ENCODE measurements around the gene ACOX3.
A peak's percentile ranks its signal among the peaks of the same experiment; 100 is the strongest.
"Not testable (repeated sequence)": the region's sequence is repeated elsewhere in the genome, so short reads cannot be mapped to it uniquely, and the experiment has no call there.

ACOX3 gene

GRCh38 chr4:8440492-8441311 lies at the start of gene ACOX3, which contains the start of gene TRMT44:
ACOX3 (minus strand) TSS chr4:8440723; CDS start chr4:8416521, 24,202 bp downstream.
TRMT44 (plus strand) TSS chr4:8440777; CDS start chr4:8440823, 46 bp downstream.
- DNase-seq, result peak; percentile 93

GRCh38 chr4:8488791-8489369 lies 48.4 kb upstream of the ACOX3 start:
- no peak for DNase-seq

- DNase-seq, result not testable (repeated sequence)
Observed at GRCh38 chr4:8486643-8487042, 46.1 kb upstream of the ACOX3 start.

- DNase-seq, result no peak
Observed at GRCh38 chr4:8480221-8480620, 39.7 kb upstream of the ACOX3 start.

- no peak for DNase-seq
Observed at GRCh38 chr4:8478801-8479744, 38.5 kb upstream of the ACOX3 start.

DNA sequence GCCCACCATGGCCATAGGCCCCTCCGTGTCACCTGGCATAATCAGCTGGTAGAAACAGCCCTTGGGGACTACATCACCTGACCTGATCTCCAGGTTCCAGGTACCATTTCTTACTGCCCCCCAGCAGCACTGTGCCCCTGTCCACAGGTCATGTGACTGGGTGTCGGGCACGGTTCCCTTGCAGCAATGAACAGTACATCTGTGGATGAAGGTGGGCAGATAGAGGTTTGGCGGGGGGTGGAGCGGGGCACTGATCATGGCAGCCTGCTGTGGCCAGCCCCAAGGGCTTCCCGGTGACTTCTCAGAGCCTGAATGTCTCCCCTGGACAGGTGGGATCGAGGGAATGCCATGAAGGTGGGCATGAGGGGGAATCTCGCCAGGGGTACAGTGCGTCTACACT lies 37.8 kb upstream of the ACOX3 start:
- no peak for DNase-seq

DNA sequence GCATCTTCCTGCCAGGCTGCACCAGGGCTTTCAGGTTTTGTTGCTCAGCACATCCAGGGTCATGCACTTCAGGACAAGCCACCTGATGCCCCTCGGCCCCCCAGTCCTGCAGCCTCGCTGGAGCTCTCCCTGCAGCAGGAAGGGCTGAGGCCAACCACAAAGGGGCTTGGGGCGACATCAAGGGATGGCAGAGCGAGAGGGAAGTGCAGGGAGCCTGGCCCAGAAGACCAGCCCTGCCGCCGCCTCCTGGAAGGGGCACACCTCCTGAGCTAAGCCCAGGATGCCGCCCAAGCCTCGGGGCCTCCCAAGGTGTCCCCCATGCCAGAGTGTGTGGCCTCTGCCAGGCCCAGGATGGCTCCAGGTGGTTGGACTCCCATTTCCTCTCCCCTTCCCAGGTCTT lies 37.2 kb upstream of the ACOX3 start:
- DNase-seq, result no peak

- no peak for DNase-seq
Observed at GRCh38 chr4:8477095-8477635, 36.6 kb upstream of the ACOX3 start.

GRCh38 chr4:8475751-8476575 lies 35.4 kb upstream of the ACOX3 start:
- DNase-seq, result no peak

DNA sequence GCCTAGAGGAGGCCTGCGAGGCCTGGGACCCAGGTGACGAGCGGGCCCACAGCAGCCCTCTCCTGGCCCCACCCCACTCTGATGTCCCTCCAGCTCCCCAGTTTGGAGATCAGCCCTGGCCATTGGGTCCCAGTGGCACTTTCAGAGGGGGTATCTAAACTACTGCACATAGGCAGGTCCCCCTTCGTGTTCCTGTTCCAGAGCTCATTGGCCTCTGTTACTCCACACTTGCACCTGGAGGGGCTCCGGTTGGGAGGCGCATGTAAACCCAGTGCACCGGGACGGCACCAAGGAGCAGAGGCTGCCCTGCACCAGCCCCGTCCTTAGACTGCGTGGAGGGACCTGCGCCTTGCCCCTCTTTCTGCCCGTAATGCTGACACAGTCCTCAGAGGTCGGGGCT lies 34.3 kb upstream of the ACOX3 start:
- no peak for DNase-seq

- DNase-seq, result no peak
Observed at GRCh38 chr4:8473920-8474590, 33.5 kb upstream of the ACOX3 start.

DNA sequence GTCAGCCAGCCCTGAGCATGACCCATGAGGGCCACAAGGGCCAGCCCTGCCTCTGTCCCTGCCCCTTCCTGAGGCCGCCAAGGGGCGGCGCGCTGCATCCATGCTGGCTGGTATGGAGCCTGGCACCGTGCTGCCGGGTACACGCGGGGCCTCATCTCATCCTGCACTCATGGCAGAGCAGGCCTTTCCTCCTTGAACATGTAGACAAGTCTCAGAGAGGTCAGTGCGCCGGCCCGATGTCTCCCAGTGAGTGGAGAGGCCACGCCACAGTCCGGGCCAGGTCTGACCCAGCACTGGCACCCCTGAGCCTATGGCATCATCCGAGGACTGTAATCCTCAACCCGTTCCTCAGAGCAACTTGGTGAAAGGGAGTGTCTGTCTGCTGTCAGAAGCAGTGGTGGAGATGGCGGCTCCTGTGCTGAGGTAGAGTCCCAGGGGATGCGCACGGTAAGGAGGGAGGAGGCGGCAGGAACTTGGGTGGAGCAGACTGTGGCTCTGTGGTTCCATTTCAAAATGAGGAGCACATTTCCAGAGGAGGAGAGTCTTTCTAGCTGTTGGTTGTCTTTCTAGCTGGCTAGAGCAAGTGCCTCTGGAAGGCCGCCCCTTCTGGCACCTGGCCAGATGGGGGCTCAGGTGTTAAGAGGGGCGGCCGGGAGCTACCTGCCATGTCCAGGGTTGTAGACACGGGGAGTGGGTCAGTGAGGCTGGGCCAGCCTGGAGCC lies 32.8 kb upstream of the ACOX3 start:
- DNase-seq, result no peak

DNA sequence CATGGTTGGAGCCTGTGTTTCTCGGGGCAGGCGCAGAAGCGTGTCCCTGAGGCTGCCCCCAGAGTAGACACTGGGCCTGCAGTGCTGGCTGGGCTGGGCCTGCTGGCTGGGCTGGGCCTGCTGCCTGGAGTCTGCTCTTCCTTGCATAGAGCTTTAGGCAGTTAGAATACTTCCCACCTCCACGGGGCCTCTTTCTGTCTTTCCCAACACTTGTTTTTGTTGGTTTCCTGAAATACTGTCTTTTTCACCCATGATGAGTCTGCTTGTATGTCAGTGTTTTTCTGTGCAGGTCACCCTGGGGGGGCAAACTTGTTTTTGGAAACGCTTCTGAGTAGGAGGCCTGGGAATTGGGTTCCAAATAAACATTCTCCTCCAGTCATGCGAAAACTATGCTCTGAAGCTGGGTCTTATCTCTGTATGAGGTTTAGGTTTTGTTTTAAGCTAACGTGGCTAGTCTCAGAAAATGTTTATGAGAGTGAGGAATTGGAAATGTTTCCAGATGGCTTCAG lies 32.2 kb upstream of the ACOX3 start:
- no peak for DNase-seq

DNA sequence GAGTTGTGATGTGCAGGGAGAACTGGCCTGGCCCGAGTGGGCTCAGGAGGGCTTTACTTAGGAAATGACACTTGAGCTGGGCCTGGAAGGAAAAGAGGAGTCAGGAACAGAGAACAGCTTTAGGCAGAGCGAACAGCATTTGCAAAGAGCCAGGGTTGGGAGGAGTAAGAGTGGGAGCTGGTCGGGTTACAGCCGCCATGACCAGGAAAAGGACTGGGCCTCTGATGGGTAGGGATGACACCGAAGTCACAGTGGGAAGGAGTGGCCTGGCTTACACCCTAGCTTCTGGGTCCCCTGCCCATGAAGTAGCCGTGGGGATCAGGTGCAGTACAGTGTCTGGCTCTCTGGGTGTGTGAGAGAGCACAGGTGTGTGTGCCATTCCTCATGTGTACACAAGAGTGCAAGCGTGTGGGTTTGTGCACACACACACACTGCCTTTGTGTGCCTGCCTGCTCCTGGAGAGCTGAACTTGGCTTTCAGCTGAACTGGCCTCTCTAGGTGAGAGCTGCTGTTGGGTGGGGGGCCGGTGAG lies 31.7 kb upstream of the ACOX3 start:
- no peak for DNase-seq

- DNase-seq, result no peak
Observed at GRCh38 chr4:8471211-8471875, 30.8 kb upstream of the ACOX3 start.

- DNase-seq, result no peak
Observed at GRCh38 chr4:8470451-8471024, 30.0 kb upstream of the ACOX3 start.

DNA sequence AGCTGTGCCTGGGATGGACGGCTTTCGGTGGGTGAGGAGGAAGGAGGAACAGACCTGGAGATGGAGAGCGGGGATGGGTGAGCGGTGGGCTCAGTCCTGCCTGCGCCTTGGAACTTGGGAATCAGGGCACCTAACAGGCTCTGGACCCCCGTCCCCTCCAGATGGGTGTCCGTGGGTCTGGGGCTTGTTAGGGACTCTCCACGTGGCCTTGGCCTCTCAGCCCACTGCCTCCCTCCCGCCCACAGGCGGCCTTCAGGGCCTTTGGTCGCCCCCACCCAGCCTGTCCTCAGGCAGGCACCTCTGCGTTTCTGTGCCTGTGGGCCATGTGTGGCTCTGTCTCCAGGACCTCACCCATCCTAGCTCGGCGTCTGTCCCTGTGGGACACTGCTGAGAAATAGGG lies 29.0 kb upstream of the ACOX3 start:
- no peak for DNase-seq

DNA sequence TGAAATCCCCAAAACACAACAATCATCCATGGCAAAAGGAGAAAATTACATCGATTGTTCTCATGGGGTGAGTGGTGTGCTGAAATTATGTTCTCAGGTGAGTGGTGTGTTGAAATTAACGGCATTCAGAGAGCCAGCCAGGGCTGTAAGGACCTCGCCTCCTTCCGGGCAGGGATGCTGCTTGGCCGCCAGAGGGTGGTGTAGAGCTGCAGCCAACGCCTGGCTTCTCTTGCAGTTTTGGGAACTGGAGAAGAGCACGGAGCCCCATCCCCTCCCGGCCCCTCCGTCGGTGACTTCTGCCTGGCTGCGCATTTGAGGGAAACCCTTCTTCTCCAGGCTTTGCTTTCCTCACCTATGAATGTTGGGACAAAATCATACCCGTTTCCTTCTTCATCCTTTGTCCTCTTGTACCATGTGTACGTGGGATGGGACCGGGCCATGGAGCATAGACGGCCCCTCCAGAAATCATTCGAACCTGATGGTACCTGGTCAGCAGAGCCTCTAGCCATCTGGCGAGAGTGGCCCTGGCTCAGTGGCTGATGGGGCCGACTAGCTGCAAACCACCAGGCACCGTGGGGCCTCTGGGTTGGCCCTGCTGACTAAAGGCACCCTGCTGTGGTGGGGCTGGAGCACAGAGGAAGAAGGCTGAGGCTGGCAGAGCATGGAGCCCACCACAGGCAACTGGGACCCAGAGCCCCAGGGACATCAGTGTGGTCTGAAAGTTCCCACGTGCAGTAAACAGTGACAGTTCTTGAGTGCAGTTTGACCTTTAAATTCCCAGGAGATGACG lies 28.4 kb upstream of the ACOX3 start:
- no peak for DNase-seq

DNA sequence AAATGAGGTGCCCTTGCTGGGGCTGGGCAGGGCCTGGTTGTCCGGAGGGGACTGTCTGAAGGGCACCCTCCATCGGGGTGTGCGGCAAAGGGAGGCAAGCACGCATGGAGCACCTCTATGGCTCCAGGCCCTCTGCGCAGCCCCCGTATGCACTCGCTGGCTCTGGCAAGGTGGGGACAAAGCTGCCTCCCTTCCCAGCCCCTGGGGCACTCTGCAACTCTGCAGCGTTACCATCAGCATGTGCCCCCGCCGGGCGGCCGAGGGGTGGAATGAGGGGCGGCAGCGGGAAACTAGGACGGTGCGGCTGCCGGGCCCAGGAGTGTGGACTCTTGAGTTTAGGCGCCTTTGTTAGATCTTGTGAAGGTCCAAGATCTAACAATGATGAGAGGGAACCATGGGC lies 26.5 kb upstream of the ACOX3 start:
- no peak for DNase-seq

Data from activated gamma-delta T cell treated with Interleukin-2 at 50 U/mL for 16 hours (primary cell).